SK-N-SH (cell line): ENCODE measurements around the gene EMP2. TPM values are rescaled to one million over a fixed set of nuclear protein-coding genes. Genes with fewer than 3 reads are reported as not detected.

Source experiments
- CTCF ChIA-PET: fragments of 300-600, 350-600 bp; formaldehyde crosslinking; extraction: SDS; loops from one replicate; lab custom pipeline; 2021; lab: Yijun Ruan, JAX
- POLR2A ChIA-PET: fragments of 350-600 bp; sonication (Branson Sonifier 250); formaldehyde crosslinking; extraction: SDS; loops from one replicate; lab custom pipeline; 2020; ENCODE audit warnings: antibody characterized with exemption, inconsistent platforms; lab: Yijun Ruan, JAX
- DNase-seq: peaks from one replicate; pipeline ENCODE4 v3.0.0; 2012
- H2AFZ ChIP-seq: fragments of 200-600 bp; sonication (generic); 2 replicates; pipeline ENCODE4 v1.8.1; 2016; ENCODE audit warnings: antibody characterized with exemption, mild to moderate bottlenecking, low read depth
- H3F3A ChIP-seq: fragments of 200-600 bp; sonication (generic); replicated peaks from 2 replicates; pipeline ENCODE3; 2016; ENCODE audit warnings: antibody characterized with exemption, mild to moderate bottlenecking; ENCODE audit not compliant: insufficient read depth
- H3K27ac ChIP-seq, 2 experiments: fragments of 200-500 bp in 1 of 2; fragments of 200-600 bp in 1 of 2; sonication (Bioruptor generic) in 1 of 2; sonication (generic), shearing (Covaris generic) in 1 of 2; 2 replicates each; pipeline versions ENCODE4 v1.5.1 to v1.6.1; 2014 to 2016; ENCODE audit warnings: low read depth in 2 of 2, inconsistent platforms in 1 of 2, low read length in 1 of 2, mild to moderate bottlenecking in 1 of 2, mixed read lengths in 1 of 2
- H3K27me3 ChIP-seq: fragments of 200-600 bp; sonication (generic), shearing (Covaris generic); 2 replicates; pipeline ENCODE4 v1.6.1; 2016; ENCODE audit warnings: mixed run types; ENCODE audit not compliant: insufficient read depth
- H3K36me3 ChIP-seq, 2 experiments: fragments of 200-500 bp in 1 of 2; fragments of 200-600 bp in 1 of 2; sonication (Bioruptor generic) in 1 of 2; sonication (generic) in 1 of 2; replicated peaks in 1 of 2; 2 replicates each; pipeline versions ENCODE3 to v1.5.1; 2014 to 2016; ENCODE audit warnings: low read length in 1 of 2, mild to moderate bottlenecking in 1 of 2; ENCODE audit not compliant: insufficient read depth in 2 of 2, control insufficient read depth in 1 of 2
- H3K4me1 ChIP-seq, 2 experiments: fragments of 200-500 bp in 1 of 2; fragments of 200-600 bp in 1 of 2; sonication (Bioruptor generic) in 1 of 2; sonication (generic), shearing (Covaris generic) in 1 of 2; 2 replicates each; pipeline versions ENCODE4 v1.5.1 to v1.6.1; 2014 to 2016; ENCODE audit warnings: low read depth in 1 of 2, low read length in 1 of 2, mixed run types in 1 of 2; ENCODE audit not compliant: insufficient read depth in 2 of 2, control insufficient read depth in 1 of 2
- H3K4me2 ChIP-seq: fragments of 200-600 bp; sonication (generic), shearing (Covaris generic); 2 replicates; pipeline ENCODE4 v1.6.1; 2017; ENCODE audit warnings: mixed run types
- H3K4me3 ChIP-seq, 2 experiments: fragments of 200-500 bp in 1 of 2; fragments of 200-600 bp in 1 of 2; sonication (Bioruptor generic) in 1 of 2; sonication (generic), shearing (Covaris generic) in 1 of 2; 2 replicates each; pipeline versions ENCODE4 v1.5.1 to v1.8.1; 2014 to 2016; ENCODE audit warnings: low read depth in 2 of 2, inconsistent platforms in 1 of 2, low read length in 1 of 2, mild to moderate bottlenecking in 1 of 2, mixed read lengths in 1 of 2, moderate library complexity in 1 of 2
- H3K79me2 ChIP-seq: fragments of 200-600 bp; sonication (generic); 2 replicates; pipeline ENCODE4 v1.8.1; 2017; ENCODE audit warnings: mild to moderate bottlenecking; ENCODE audit not compliant: insufficient read depth
- H3K9ac ChIP-seq: fragments of 200-600 bp; sonication (generic); 2 replicates; pipeline ENCODE4 v1.6.1; 2017; ENCODE audit warnings: mixed run types
- H3K9me2 ChIP-seq: fragments of 200-600 bp; sonication (generic); 2 replicates; pipeline ENCODE4 v1.6.1; 2017; ENCODE audit warnings: mixed run types
- H3K9me3 ChIP-seq: fragments of 200-600 bp; sonication (generic); 2 replicates; pipeline ENCODE4 v1.6.1; 2017; ENCODE audit warnings: mixed run types, mild to moderate bottlenecking, moderate library complexity
- H4K20me1 ChIP-seq: fragments of 200-600 bp; sonication (generic); 2 replicates; pipeline ENCODE4 v1.6.1; 2017; ENCODE audit warnings: mild to moderate bottlenecking, mixed run types; ENCODE audit not compliant: insufficient read depth
- MEF2A ChIP-seq: IDR thresholded peaks from 2 replicates; pipeline ENCODE4 v1.4.0; 2012; ENCODE audit warnings: low read depth, borderline replicate concordance
- PBX3 ChIP-seq: IDR thresholded peaks from 2 replicates; pipeline ENCODE4; 2012
- RAD21 ChIP-seq: IDR thresholded peaks from 2 replicates; pipeline ENCODE4 v1.6.1; 2012; ENCODE audit warnings: mild to moderate bottlenecking, low read length
- RCOR1 ChIP-seq: fragments of 150-350 bp; IDR thresholded peaks from 2 replicates; pipeline ENCODE4 v1.6.1; 2017; ENCODE audit warnings: antibody characterized with exemption, low read length
- TAF1 ChIP-seq: IDR thresholded peaks from 2 replicates; pipeline ENCODE4 v1.6.1; 2012; ENCODE audit warnings: low read depth, mild to moderate bottlenecking, low read length, moderate library complexity, borderline replicate concordance
- USF1 ChIP-seq: IDR thresholded peaks from 2 replicates; pipeline ENCODE4 v1.4.0; 2012; ENCODE audit warnings: low read depth, borderline replicate concordance
- ZBTB33 ChIP-seq: IDR thresholded peaks from 2 replicates; pipeline ENCODE4 v1.4.0; 2012; ENCODE audit warnings: low read depth, borderline replicate concordance
- WGBS: methylation state at CpG from one replicate; pipeline ENCODE4 v1.1.6; 2017; ENCODE audit warnings: low lambda C conversion rate; 5-methylcytosine and 5-hydroxymethylcytosine counted together
- polyA plus RNA-seq, 3 experiments: library from polyadenylated mRNA; depleted of rRNA; stranded (reverse); fragments of >200 nt; gene quantifications; 2 replicates each; pipeline ENCODE4 v1.2.3, GENCODE V29; 2012

Gene EMP2
- polyA plus RNA-seq, 1 of the 3 experiments (the other 2 are of a cell fraction), result 4.3 TPM

GRCh38 chr16:10592611-10593010, 12.2 kb upstream of the EMP2 start (continued):
- TF ChIP-seq ZBTB33 (no peak), MEF2A (no peak)
- TF ChIP-seq, all 33 proteins: peak for 0

- ChIA-PET POLR2A (no interaction called here), CTCF (interaction anchor here (1.3 kb wide), 1 partner anchor 11 kb away, joined by 4 read pairs; no protein-coding TSS in a partner anchor)
- Histone ChIP-seq H3K9ac (no peak overlapping the region), H3K27ac (no peak overlapping the region), H2AFZ (no peak overlapping the region), H3K4me3 (no peak overlapping the region), H3K4me1 (no peaks in the 10 kb centered on the region; a peak in 1 of 4 replicates), H3K9me2 (no peaks in the 10 kb centered on the region), H3K36me3 (no peaks in the 10 kb centered on the region), H3F3A (no peaks in the 10 kb centered on the region), H3K4me2 (no peak overlapping the region), H4K20me1 (no peaks in the 10 kb centered on the region), H3K27me3 (no peaks in the 10 kb centered on the region; the same call in 1 of the 2 replicates), H3K79me2 (no peaks in the 10 kb centered on the region), H3K9me3 (no peaks in the 10 kb centered on the region)
- no peak for DNase-seq
- no peak for TF ChIP-seq USF1
- no peak for TF ChIP-seq RAD21
- no peak for TF ChIP-seq TAF1
- no peak for TF ChIP-seq RCOR1
- WGBS, result 65% methylated on average over 4 of the region's 4 CpGs
Measured at GRCh38 chr16:10590342-10590741, 9.9 kb upstream of the EMP2 start.

GRCh38 chr16:10589109-10589508, 8.7 kb upstream of the EMP2 start:
- no peaks in the 10 kb centered on the region for H3K36me3 ChIP-seq
- no peaks in the 10 kb centered on the region for H3F3A ChIP-seq
- H3K27me3 ChIP-seq, result no peaks in the 10 kb centered on the region; the same call in 1 of the 2 replicates
- no peak overlapping the region for H3K4me3 ChIP-seq
- no peak overlapping the region for H2AFZ ChIP-seq
- H3K9me2 ChIP-seq, result no peaks in the 10 kb centered on the region
- 77% methylated on average over 5 of the region's 5 CpGs for whole genome bisulfite sequencing
- H3K4me2 ChIP-seq, result no peak overlapping the region
- no peak overlapping the region for H3K27ac ChIP-seq
- DNase-seq, result no peak
- ChIA-PET POLR2A (no interaction called here), CTCF (interaction anchor here (1.3 kb wide), 1 partner anchor 10 kb away, joined by 4 read pairs; no protein-coding TSS in a partner anchor)
- TF ChIP-seq PBX3, result no peak
- TF ChIP-seq USF1, result no peak
- no peaks in the 10 kb centered on the region for H3K9me3 ChIP-seq
- H3K4me1 ChIP-seq, result no peaks in the 10 kb centered on the region
- no peaks in the 10 kb centered on the region for H4K20me1 ChIP-seq
- H3K79me2 ChIP-seq, result no peaks in the 10 kb centered on the region
- no peak overlapping the region for H3K9ac ChIP-seq
